Panc1 (cell line): Measurements from ENCODE around the gene CLK4.

Experiments
- POLR2AphosphoS5 ChIP-seq: IDR thresholded peaks from 2 replicates; pipeline ENCODE4 v1.6.1; 2012; ENCODE audit warnings: mild to moderate bottlenecking, low read depth, low read length, moderate library complexity
- TF ChIP-seq, protein P1 (sequence below): fragments of 450-650 bp; IDR thresholded peaks from 2 replicates; pipeline ENCODE4 v1.5.1; 2017; ENCODE audit warnings: mild to moderate bottlenecking
- TF ChIP-seq, protein P2 (sequence below), 2 experiments: IDR thresholded peaks; 2 replicates each; pipeline ENCODE4 v1.6.1; 2011 to 2012; ENCODE audit warnings: low read depth in 2 of 2, control low read depth in 1 of 2, low read length in 1 of 2, mild to moderate bottlenecking in 1 of 2, moderate library complexity in 1 of 2; ENCODE audit not compliant: insufficient read depth in 1 of 2

DNA sequence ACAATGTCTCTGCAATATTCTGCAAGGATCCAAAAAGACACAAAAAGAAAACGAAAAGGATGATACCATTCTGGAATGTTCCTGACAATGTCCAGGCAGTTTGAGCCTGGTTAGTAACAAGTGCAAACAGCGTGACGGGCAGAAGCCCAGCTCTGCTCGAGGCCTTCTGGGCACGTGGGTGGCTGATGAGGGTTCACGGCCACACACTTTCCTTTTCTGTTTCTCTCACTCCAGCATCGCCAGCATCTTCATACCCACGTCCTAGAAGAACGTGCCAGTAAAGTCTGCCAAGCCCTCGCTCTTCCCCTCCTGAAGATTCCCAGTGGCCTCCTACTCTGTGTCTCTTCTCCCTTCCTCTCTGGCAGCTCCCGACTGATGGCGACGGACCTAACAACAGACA lies 73.3 kb downstream of the CLK4 start:
- TF ChIP-seq, protein P1, sequence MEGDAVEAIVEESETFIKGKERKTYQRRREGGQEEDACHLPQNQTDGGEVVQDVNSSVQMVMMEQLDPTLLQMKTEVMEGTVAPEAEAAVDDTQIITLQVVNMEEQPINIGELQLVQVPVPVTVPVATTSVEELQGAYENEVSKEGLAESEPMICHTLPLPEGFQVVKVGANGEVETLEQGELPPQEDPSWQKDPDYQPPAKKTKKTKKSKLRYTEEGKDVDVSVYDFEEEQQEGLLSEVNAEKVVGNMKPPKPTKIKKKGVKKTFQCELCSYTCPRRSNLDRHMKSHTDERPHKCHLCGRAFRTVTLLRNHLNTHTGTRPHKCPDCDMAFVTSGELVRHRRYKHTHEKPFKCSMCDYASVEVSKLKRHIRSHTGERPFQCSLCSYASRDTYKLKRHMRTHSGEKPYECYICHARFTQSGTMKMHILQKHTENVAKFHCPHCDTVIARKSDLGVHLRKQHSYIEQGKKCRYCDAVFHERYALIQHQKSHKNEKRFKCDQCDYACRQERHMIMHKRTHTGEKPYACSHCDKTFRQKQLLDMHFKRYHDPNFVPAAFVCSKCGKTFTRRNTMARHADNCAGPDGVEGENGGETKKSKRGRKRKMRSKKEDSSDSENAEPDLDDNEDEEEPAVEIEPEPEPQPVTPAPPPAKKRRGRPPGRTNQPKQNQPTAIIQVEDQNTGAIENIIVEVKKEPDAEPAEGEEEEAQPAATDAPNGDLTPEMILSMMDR = no peak
- TF ChIP-seq POLR2AphosphoS5 = no peak
- TF ChIP-seq, protein P2, sequence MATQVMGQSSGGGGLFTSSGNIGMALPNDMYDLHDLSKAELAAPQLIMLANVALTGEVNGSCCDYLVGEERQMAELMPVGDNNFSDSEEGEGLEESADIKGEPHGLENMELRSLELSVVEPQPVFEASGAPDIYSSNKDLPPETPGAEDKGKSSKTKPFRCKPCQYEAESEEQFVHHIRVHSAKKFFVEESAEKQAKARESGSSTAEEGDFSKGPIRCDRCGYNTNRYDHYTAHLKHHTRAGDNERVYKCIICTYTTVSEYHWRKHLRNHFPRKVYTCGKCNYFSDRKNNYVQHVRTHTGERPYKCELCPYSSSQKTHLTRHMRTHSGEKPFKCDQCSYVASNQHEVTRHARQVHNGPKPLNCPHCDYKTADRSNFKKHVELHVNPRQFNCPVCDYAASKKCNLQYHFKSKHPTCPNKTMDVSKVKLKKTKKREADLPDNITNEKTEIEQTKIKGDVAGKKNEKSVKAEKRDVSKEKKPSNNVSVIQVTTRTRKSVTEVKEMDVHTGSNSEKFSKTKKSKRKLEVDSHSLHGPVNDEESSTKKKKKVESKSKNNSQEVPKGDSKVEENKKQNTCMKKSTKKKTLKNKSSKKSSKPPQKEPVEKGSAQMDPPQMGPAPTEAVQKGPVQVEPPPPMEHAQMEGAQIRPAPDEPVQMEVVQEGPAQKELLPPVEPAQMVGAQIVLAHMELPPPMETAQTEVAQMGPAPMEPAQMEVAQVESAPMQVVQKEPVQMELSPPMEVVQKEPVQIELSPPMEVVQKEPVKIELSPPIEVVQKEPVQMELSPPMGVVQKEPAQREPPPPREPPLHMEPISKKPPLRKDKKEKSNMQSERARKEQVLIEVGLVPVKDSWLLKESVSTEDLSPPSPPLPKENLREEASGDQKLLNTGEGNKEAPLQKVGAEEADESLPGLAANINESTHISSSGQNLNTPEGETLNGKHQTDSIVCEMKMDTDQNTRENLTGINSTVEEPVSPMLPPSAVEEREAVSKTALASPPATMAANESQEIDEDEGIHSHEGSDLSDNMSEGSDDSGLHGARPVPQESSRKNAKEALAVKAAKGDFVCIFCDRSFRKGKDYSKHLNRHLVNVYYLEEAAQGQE (IDR thresholded peaks at IDR 0.05; ENCODE audit: insufficient read depth in 1 of 2, low read depth in 2 of 2, low read length in 1 of 2) = no peak
